ENCODE data around the gene SASH1. TPM values are rescaled to one million over a fixed set of nuclear protein-coding genes. Genes with fewer than 3 reads are reported as not detected.

Gene SASH1
- total RNA-seq, 1 experiment from 2014 or later = 39.1 TPM

- H3K9me3 ChIP-seq = no peaks in the 10 kb centered on the region
- no peaks in the 10 kb centered on the region for H3K27me3 ChIP-seq
- DNase-seq = no peak
- no peak overlapping the region for H3K4me3 ChIP-seq
- H3K36me3 ChIP-seq = peaks cover 9% of the 10 kb centered on the region
Measured at GRCh38 chr6:148406579-148407371, 64.1 kb downstream of the SASH1 start.

GRCh38 chr6:148407372-148407771, 64.7 kb downstream of the SASH1 start:
- Histone ChIP-seq H3K9me3 (no peaks in the 10 kb centered on the region), H3K27me3 (no peaks in the 10 kb centered on the region), H3K4me3 (no peak overlapping the region), H3K36me3 (peaks cover 9% of the 10 kb centered on the region)
- peak; percentile 57 for DNase-seq

GRCh38 chr6:148413321-148414091, 70.9 kb downstream of the SASH1 start:
- Histone ChIP-seq H3K36me3 (peaks cover 3% of the 10 kb centered on the region), H3K4me3 (no peak overlapping the region), H3K9me3 (no peaks in the 10 kb centered on the region), H3K27me3 (no peaks in the 10 kb centered on the region)
- DNase-seq = no peak

- no peaks in the 10 kb centered on the region for H3K27me3 ChIP-seq
- H3K36me3 ChIP-seq = no peaks in the 10 kb centered on the region; the same call in 1 of the 2 replicates
- no peaks in the 10 kb centered on the region for H3K9me3 ChIP-seq
- no peak for DNase-seq
- no peak overlapping the region for H3K4me3 ChIP-seq
Measured at GRCh38 chr6:148414092-148414489, 71.5 kb downstream of the SASH1 start.

- H3K36me3 ChIP-seq = no peaks in the 10 kb centered on the region; the same call in 1 of the 2 replicates
- H3K27me3 ChIP-seq = no peaks in the 10 kb centered on the region
- H3K9me3 ChIP-seq = no peaks in the 10 kb centered on the region
- DNase-seq = peak; percentile 77
- no peak overlapping the region for H3K4me3 ChIP-seq
Measured at GRCh38 chr6:148414836-148415235, 72.2 kb downstream of the SASH1 start.

- Histone ChIP-seq H3K36me3 (no peaks in the 10 kb centered on the region; the same call in 1 of the 2 replicates), H3K4me3 (no peak overlapping the region), H3K9me3 (no peaks in the 10 kb centered on the region), H3K27me3 (no peaks in the 10 kb centered on the region)
- DNase-seq = no peak
Measured at GRCh38 chr6:148415511-148416260, 73.0 kb downstream of the SASH1 start.

- no peak for DNase-seq
- Histone ChIP-seq H3K27me3 (no peaks in the 10 kb centered on the region), H3K4me3 (no peak overlapping the region), H3K36me3 (no peaks in the 10 kb centered on the region; the same call in 1 of the 2 replicates), H3K9me3 (no peaks in the 10 kb centered on the region)
Measured at GRCh38 chr6:148416330-148416965, 73.8 kb downstream of the SASH1 start.

- no peaks in the 10 kb centered on the region for H3K9me3 ChIP-seq
- no peak for DNase-seq
- H3K36me3 ChIP-seq = no peaks in the 10 kb centered on the region; the same call in 1 of the 2 replicates
- no peaks in the 10 kb centered on the region for H3K27me3 ChIP-seq
- no peak overlapping the region for H3K4me3 ChIP-seq
Measured at GRCh38 chr6:148417045-148417444, 74.4 kb downstream of the SASH1 start.

GRCh38 chr6:148419430-148419829, 76.8 kb downstream of the SASH1 start:
- Histone ChIP-seq H3K9me3 (no peaks in the 10 kb centered on the region), H3K4me3 (no peak overlapping the region), H3K27me3 (no peaks in the 10 kb centered on the region), H3K36me3 (peaks cover 8% of the 10 kb centered on the region)
- no peak for DNase-seq

- H3K36me3 ChIP-seq = peaks cover 8% of the 10 kb centered on the region; the same call in 1 of the 2 replicates
- H3K9me3 ChIP-seq = no peaks in the 10 kb centered on the region
- DNase-seq = no peak
- no peaks in the 10 kb centered on the region for H3K27me3 ChIP-seq
- no peak overlapping the region for H3K4me3 ChIP-seq
Measured at GRCh38 chr6:148422085-148422484, 79.4 kb downstream of the SASH1 start.

- peaks cover 8% of the 10 kb centered on the region; the same call in 1 of the 2 replicates for H3K36me3 ChIP-seq
- no peak for DNase-seq
- H3K27me3 ChIP-seq = no peaks in the 10 kb centered on the region
- no peaks in the 10 kb centered on the region for H3K9me3 ChIP-seq
- no peak overlapping the region for H3K4me3 ChIP-seq
Measured at GRCh38 chr6:148423133-148423532, 80.5 kb downstream of the SASH1 start.

- no peak for DNase-seq
- H3K4me3 ChIP-seq = no peak overlapping the region
- no peaks in the 10 kb centered on the region for H3K9me3 ChIP-seq
- H3K27me3 ChIP-seq = no peaks in the 10 kb centered on the region
- peaks cover 8% of the 10 kb centered on the region; the same call in 1 of the 2 replicates for H3K36me3 ChIP-seq
Measured at GRCh38 chr6:148423601-148424270, 81.1 kb downstream of the SASH1 start.

- DNase-seq = no peak
- Histone ChIP-seq H3K9me3 (no peaks in the 10 kb centered on the region), H3K4me3 (no peak overlapping the region), H3K36me3 (peaks cover 8% of the 10 kb centered on the region; the same call in 1 of the 2 replicates), H3K27me3 (no peaks in the 10 kb centered on the region)
Measured at GRCh38 chr6:148425443-148425842, 82.8 kb downstream of the SASH1 start.

GRCh38 chr6:148426317-148426977, 83.8 kb downstream of the SASH1 start:
- Histone ChIP-seq H3K4me3 (no peak overlapping the region), H3K27me3 (no peaks in the 10 kb centered on the region), H3K9me3 (no peaks in the 10 kb centered on the region), H3K36me3 (peaks cover 8% of the 10 kb centered on the region; the same call in 1 of the 2 replicates)
- DNase-seq = no peak

- no peak overlapping the region for H3K4me3 ChIP-seq
- no peaks in the 10 kb centered on the region for H3K27me3 ChIP-seq
- no peak for DNase-seq
Measured at GRCh38 chr6:148427333-148427732, 84.7 kb downstream of the SASH1 start.

More at GRCh38 chr6:148427333-148427732, 84.7 kb downstream of the SASH1 start:
- no peaks in the 10 kb centered on the region for H3K9me3 ChIP-seq
- H3K36me3 ChIP-seq = peaks cover 8% of the 10 kb centered on the region; the same call in 1 of the 2 replicates
